SU-DHL-6 (cell line): ENCODE data around the gene SVIL.
"Not testable (repeated sequence)": the region's sequence is repeated elsewhere in the genome, so short reads cannot be mapped to it uniquely, and the experiment has no call there.

Source experiments
- H2AFZ ChIP-seq: fragments of 200-600 bp; sonication (generic); 2 replicates; pipeline ENCODE4 v1.6.1; 2014; ENCODE audit warnings: low read depth, mild to moderate bottlenecking, moderate library complexity, mixed read lengths, antibody characterized with exemption, low read length; ENCODE audit not compliant: severe bottlenecking
- H3F3A ChIP-seq: fragments of 200-600 bp; shearing (Covaris generic); 2 replicates; pipeline ENCODE4 v1.6.0; 2016; ENCODE audit warnings: antibody characterized with exemption, mild to moderate bottlenecking; ENCODE audit not compliant: insufficient read depth
- H3K27ac ChIP-seq: fragments of 200-600 bp; sonication (generic); 2 replicates; pipeline ENCODE4 v1.5.1; 2016; ENCODE audit warnings: low read depth, mild to moderate bottlenecking, low read length, moderate library complexity, mixed read lengths
- H3K27me3 ChIP-seq: fragments of 200-600 bp; sonication (generic), shearing (Covaris generic); 2 replicates; pipeline ENCODE4 v1.6.0; 2014; ENCODE audit warnings: mild to moderate bottlenecking, low read length
- H3K36me3 ChIP-seq: fragments of 200-600 bp; sonication (generic); 2 replicates; pipeline ENCODE4 v1.6.1; 2014; ENCODE audit warnings: mild to moderate bottlenecking, low read length, mixed read lengths
- H3K4me2 ChIP-seq: fragments of 300-600, 200-600 bp; shearing (Covaris generic), sonication (generic); 2 replicates; pipeline ENCODE4 v1.6.0; 2014; ENCODE audit warnings: low read length, low read depth, mild to moderate bottlenecking; ENCODE audit not compliant: poor library complexity, severe bottlenecking
- H3K4me3 ChIP-seq: fragments of 200-600 bp; sonication (generic); 2 replicates; pipeline ENCODE4 v1.5.1; 2014; ENCODE audit warnings: antibody characterized with exemption, low read length, mild to moderate bottlenecking, mixed read lengths; ENCODE audit not compliant: insufficient read depth, poor library complexity, severe bottlenecking
- H3K79me2 ChIP-seq: fragments of 200-600 bp; sonication (generic); 2 replicates; pipeline ENCODE4 v1.6.1; 2014; ENCODE audit warnings: mild to moderate bottlenecking, low read length, moderate library complexity; ENCODE audit not compliant: insufficient read depth
- H3K9ac ChIP-seq: fragments of 200-600 bp; sonication (generic); 2 replicates; pipeline ENCODE4 v1.7.0; 2014; ENCODE audit warnings: mild to moderate bottlenecking, low read length
- H3K9me2 ChIP-seq: fragments of 200-600 bp; sonication (generic); replicated peaks from 2 replicates; pipeline ENCODE4 v1.6.1; 2014; ENCODE audit warnings: low read length; ENCODE audit not compliant: insufficient read depth
- H3K9me3 ChIP-seq: fragments of 200-600 bp; sonication (generic); 2 replicates; pipeline ENCODE4 v1.6.1; 2014; ENCODE audit warnings: low read length, mixed read lengths; ENCODE audit not compliant: insufficient read depth
- H4K20me1 ChIP-seq: fragments of 200-600 bp; sonication (generic); 2 replicates; pipeline ENCODE4 v1.6.1; 2014; ENCODE audit warnings: low read depth, mild to moderate bottlenecking, antibody characterized with exemption, low read length, moderate library complexity, mixed read lengths
- EZH2phosphoT487 ChIP-seq: fragments of 200-600 bp; sonication (generic), shearing (Covaris generic); conservative IDR thresholded peaks from 2 replicates; pipeline ENCODE4 v1.6.1; 2018; ENCODE audit warnings: mild to moderate bottlenecking, antibody characterized with exemption, low read length, moderate library complexity, mixed read lengths
- TF ChIP-seq, protein P1 (sequence below): fragments of 200-600 bp; sonication (generic); IDR thresholded peaks from one replicate; pipeline ENCODE4 v1.5.1; 2017; ENCODE audit warnings: antibody characterized with exemption, mild to moderate bottlenecking, low read length, moderate library complexity; ENCODE audit not compliant: insufficient read depth, poor library complexity, severe bottlenecking

Gene SVIL

DNA sequence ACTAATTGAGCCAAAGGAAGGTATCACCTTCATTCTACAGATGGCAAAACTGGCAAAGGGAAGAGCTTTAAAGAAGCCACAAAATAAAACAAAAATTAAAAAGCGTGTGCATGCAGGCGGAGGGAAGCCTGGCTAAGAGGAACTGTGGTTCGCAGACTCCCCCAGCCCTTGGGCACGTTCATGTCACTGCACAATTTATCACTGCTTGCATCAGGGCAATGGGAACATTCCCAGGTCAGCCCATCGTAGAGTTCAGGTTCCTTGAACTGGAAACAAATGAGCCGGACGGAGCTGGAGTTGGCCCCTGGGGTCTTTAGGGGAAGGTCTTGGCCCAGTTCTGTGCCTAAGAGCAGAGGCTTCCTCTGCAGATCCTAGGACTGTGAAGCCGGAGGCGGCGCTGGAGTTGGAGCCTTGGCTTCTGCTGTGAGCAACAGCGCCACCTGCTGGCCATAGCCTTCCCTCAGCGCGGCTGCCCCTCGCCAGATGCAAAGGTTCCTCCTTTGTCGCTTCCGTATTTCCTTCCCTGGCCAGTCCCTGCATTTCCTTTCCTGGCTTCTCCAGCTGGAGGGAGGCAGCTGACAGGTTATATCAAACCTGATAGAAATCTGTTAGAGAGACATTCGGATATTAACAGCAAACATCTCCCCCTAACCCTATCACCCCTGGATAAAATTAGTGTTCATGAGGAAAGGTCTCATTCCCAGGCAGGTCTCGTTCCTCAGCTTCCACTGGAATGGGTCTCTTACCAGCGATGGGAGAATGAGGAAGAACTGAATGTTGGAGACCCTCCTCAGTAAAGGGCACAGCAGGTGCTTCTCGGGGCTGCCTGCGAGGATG lies 185.8 kb downstream of the SVIL start:
- H3K27ac ChIP-seq, H3K79me2 ChIP-seq, H3K36me3 ChIP-seq, H3K4me2 ChIP-seq, H3K4me3 ChIP-seq, H3K27me3 ChIP-seq, H3F3A ChIP-seq, H3K9ac ChIP-seq, H3K9me2 ChIP-seq, H2AFZ ChIP-seq, H3K9me3 ChIP-seq, H4K20me1 ChIP-seq: not testable (repeated sequence)
- TF ChIP-seq, protein P1, sequence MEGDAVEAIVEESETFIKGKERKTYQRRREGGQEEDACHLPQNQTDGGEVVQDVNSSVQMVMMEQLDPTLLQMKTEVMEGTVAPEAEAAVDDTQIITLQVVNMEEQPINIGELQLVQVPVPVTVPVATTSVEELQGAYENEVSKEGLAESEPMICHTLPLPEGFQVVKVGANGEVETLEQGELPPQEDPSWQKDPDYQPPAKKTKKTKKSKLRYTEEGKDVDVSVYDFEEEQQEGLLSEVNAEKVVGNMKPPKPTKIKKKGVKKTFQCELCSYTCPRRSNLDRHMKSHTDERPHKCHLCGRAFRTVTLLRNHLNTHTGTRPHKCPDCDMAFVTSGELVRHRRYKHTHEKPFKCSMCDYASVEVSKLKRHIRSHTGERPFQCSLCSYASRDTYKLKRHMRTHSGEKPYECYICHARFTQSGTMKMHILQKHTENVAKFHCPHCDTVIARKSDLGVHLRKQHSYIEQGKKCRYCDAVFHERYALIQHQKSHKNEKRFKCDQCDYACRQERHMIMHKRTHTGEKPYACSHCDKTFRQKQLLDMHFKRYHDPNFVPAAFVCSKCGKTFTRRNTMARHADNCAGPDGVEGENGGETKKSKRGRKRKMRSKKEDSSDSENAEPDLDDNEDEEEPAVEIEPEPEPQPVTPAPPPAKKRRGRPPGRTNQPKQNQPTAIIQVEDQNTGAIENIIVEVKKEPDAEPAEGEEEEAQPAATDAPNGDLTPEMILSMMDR = peak; percentile 39

DNA sequence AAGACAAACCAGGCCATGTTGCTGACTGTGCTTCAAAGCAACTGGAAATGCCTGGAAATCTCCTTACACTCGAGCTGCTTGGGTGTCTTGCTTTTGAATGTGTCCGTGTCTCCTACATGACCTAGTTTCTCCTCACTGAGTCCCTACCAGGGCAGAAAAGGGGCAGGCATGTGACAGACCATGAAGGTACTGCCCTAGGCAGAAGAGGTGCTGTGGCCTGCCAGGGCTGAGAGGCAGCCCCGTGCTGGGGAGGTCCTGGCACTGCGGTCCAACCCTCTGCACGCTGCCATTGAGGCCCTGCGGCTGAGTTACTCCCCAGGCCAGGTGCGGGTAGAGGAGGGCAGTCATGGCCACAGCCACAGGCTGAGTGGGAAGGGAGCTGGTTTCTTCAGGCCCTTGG lies 186.6 kb downstream of the SVIL start:
- Histone ChIP-seq H3K4me3 (no peak overlapping the region), H3F3A (no peaks in the 10 kb centered on the region), H3K36me3 (no peaks in the 10 kb centered on the region), H3K79me2 (no peaks in the 10 kb centered on the region), H4K20me1 (no peaks in the 10 kb centered on the region), H3K9me3 (no peaks in the 10 kb centered on the region), H3K4me2 (no peak overlapping the region), H3K27me3 (no peaks in the 10 kb centered on the region), H3K9ac (no peak overlapping the region), H3K27ac (no peak overlapping the region), H2AFZ (no peak overlapping the region), H3K9me2 (no peaks in the 10 kb centered on the region)
- no peak for TF ChIP-seq EZH2phosphoT487
- TF ChIP-seq, protein P1 = no peak

DNA sequence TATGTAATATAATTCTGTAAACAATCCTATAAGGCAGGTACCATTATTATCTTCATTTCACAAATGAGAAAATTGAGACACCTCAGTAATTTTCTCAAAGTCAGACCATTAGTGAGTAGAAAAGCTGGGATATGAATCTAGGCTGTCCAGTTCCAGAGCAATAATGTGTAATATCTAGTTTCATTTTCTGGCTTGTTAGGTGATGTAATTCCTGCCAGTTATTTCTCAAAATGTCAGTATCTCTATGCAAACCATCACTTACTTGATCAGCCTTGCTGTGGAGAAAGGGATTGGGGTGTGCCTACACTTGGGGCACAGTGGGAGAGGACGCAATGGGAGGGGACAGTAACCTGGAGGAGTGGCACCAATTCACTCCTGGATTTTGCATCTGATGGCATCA lies 188.4 kb downstream of the SVIL start:
- no peaks in the 10 kb centered on the region for H3F3A ChIP-seq

More for the DNA sequence above, 188.4 kb downstream of the SVIL start:
- Histone ChIP-seq H4K20me1 (no peaks in the 10 kb centered on the region), H3K79me2 (no peaks in the 10 kb centered on the region), H3K9me3 (no peaks in the 10 kb centered on the region), H2AFZ (no peak overlapping the region), H3K4me3 (no peak overlapping the region), H3K27me3 (no peaks in the 10 kb centered on the region), H3K36me3 (no peaks in the 10 kb centered on the region), H3K9me2 (no peaks in the 10 kb centered on the region), H3K27ac (no peak overlapping the region), H3K4me2 (no peak overlapping the region), H3K9ac (no peak overlapping the region)
- TF ChIP-seq EZH2phosphoT487 = no peak
- TF ChIP-seq, protein P1 = no peak
